ENCODE data around the gene DDX42. TPM values are rescaled to one million over a fixed set of nuclear protein-coding genes. Genes with fewer than 3 reads are reported as not detected.

DDX42 gene
- total and polyA plus RNA-seq, 2 of the 13 experiments (the other 11 are each of a cell fraction or from before 2014, with no cell fraction given), result 87.2 to 92.9 TPM

GRCh38 chr17:63842540-63843386 lies 68.8 kb downstream of the DDX42 start, which contains the start of gene SMARCD2 (continued):
- TF ChIP-seq ZNF512B (CRISPR knock-in tag; IDR thresholded peaks at IDR 0.05; ENCODE audit: borderline replicate concordance) (no peak), MEIS2 (CRISPR knock-in tag; IDR thresholded peaks at IDR 0.05) (peak; percentile 93), NPAS2 (CRISPR knock-in tag; IDR thresholded peaks at IDR 0.05; ENCODE audit: borderline replicate concordance) (no peak), RBFOX2 (IDR thresholded peaks at IDR 0.05; ENCODE audit: low read depth, low read length) (peak; percentile 80), ZNF484 (CRISPR knock-in tag; IDR thresholded peaks at IDR 0.05; ENCODE audit: borderline replicate concordance, low read depth) (no peak), HNRNPK (IDR thresholded peaks at IDR 0.05; ENCODE audit: low read depth, low read length, poor library complexity, severe bottlenecking) (no peak), ZFP91 (CRISPR knock-in tag; IDR thresholded peaks at IDR 0.05; ENCODE audit: borderline replicate concordance) (peak; percentile 88), HNRNPUL1 (IDR thresholded peaks at IDR 0.05; ENCODE audit: low read depth, low read length) (no peak; the same call in 1 of the 2 replicates), CREB1 (IDR thresholded peaks at IDR 0.05) (peak; percentile 67), CREB1 (CRISPR knock-in tag; IDR thresholded peaks at IDR 0.05) (peak; percentile 88), GLI4 (CRISPR knock-in tag; IDR thresholded peaks at IDR 0.05; ENCODE audit: borderline replicate concordance) (peak; percentile 26; the same call in 1 of the 2 replicates), CERS6 (CRISPR knock-in tag; IDR thresholded peaks at IDR 0.05) (no peak), HDAC2 (CRISPR knock-in tag; IDR thresholded peaks at IDR 0.05) (peak; percentile 67), TOPORS (CRISPR knock-in tag; IDR thresholded peaks at IDR 0.05) (peak; percentile 97), KAT2B (IDR thresholded peaks at IDR 0.05; ENCODE audit: borderline replicate concordance, low read depth, low read length) (no peak), PRPF4 (IDR thresholded peaks at IDR 0.05; ENCODE audit: low read depth, low read length, poor library complexity, severe bottlenecking) (peak; percentile 64), RNF219 (CRISPR knock-in tag; IDR thresholded peaks at IDR 0.05) (0 out of 2 replicates have a peak, but pooled peaks have one; percentile 53), ZUFSP (CRISPR knock-in tag; IDR thresholded peaks at IDR 0.05; ENCODE audit: borderline replicate concordance) (no peak)
